HG02623 (cell line): ENCODE measurements around the gene BACH2.
"Not testable (repeated sequence)": the region's sequence is repeated elsewhere in the genome, so short reads cannot be mapped to it uniquely, and the experiment has no call there.

Experiments
- ATAC-seq: cut with Tn5 transposase; IDR thresholded peaks from one replicate; pipeline ENCODE4 v1.9.1; 2021; ENCODE audit warnings: moderate library complexity; ENCODE audit not compliant: unreplicated experiment

BACH2 gene

DNA sequence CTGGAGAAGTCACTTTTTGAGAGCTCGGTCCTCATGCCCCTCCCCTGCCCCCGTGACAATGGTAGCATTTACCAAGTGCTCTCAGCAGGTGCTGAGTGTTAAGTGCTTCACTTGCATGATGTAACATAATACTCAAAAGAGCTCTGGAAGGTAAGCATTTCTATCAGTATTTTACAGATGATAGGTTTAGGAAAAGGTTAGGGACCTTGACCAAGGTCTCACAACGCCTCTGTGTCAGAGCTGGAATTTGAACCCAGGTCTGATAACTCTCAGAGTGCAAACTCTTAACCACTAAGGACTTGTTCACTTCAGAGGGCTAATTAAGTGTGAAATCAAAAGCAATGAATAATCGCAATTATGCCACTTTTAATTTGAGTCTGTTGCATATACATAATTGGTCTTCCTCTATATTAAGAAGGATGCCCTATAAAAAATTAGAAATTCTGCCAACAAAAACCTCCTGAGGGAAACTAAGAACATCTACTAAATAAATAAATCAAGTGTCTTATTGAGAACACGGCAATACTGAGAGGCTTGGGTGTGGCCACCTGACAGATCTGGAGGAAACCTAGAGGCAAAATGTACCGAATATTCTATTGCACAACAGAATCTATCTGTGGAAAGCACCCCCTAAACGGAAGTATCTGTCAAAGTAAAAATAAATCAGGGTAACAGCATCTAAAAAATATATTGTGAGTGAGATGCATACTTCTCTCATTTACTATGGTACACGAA is 109.8 kb downstream of the BACH2 start:
- ATAC-seq: no peak

DNA sequence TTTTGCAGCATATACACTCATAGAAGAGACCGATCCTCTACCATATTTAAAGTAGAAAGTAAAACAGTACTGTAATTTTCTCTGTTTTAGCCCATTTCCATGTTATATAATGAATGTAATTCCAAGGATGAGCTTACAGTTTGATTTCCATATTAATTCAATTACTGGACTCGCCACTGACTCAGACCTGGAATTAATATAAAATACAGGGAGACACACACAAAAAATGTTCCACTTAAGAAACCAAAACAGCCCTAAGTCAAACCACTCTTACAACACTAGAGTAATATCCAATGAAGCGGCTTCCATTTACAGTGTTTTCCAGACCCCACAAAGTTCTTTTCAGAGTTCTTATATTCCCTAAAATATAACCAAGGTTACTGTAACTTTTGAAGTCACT is 110.6 kb downstream of the BACH2 start:
- ATAC-seq: no peak

DNA sequence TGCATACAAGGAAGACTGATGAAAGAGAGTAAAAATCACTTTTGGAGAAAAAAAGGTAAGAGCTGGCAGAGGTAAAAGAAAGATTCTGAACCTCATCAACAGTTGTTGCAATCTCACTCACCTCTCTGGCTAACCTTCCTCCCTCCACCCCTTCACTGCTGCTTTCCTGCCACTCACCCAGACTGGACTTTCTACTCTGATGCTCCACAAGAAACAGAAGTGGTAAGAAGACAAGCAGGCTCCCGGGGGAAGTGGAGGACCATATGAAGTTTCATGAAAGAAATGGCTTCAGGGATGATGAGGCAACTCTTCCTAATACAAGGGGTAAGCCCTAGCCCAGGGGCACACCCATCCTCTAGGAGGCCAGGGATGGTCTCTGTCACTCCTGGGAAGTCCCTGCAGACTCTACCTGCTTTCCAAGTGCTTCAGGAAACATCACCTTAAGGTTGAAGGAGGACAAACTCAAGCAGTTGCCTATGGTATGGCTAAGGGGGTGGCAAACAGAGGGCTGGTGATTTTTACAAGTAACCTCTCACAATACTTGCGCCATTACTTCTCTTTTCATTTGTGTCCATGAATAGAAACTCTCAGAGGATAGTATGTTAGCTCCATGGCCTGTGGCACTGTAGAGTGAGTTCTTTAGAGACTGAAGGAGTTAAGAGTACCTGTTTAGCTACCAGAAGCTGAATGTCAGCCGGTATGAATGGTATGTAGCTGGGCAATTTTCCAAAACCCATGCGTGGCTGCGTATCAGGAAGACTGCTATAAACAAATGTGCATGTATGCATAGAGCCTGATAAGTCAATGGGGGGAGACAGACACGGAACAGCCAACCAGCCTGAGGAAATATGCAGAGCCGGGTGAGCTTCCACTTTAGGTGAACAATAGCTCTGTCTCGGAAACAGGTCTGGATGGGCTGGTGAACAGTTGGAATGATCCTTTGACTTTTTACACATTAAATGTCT is 112.0 kb downstream of the BACH2 start:
- ATAC-seq: no peak

DNA sequence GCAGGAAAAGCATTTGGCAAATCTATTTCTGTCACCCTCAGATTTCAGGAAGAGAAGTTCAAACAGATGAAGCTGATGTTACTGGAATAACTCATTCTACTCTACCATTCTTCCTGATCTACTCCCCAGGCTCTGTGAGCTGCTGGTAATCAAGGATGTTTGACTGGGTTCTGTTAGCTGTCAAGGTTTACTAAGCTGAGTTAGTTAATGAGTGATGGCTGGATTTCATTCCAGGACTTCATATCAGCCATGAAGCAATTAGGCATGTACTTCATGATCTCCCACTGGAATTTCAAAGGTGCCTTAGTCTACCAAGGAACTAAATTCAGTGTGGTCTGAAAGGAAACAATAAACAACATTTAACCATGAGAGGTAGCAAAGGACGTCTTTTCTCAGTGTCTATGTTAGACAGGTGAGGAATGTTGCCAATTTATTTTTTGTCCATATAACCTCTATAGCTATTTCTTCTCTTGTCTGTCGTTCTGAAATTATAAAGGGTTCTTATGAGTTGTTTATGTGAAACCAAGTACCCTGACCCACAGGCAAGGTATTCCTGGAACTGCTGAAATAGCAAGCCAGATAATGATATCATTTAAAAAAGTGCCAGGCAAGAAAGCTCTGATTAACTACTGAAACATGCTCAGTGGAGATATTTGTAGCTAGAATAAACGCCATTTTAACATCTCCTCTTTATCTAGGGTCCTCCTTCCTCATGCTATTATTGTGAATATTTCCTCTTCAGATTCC is 112.9 kb downstream of the BACH2 start:
- no peak for ATAC-seq

DNA sequence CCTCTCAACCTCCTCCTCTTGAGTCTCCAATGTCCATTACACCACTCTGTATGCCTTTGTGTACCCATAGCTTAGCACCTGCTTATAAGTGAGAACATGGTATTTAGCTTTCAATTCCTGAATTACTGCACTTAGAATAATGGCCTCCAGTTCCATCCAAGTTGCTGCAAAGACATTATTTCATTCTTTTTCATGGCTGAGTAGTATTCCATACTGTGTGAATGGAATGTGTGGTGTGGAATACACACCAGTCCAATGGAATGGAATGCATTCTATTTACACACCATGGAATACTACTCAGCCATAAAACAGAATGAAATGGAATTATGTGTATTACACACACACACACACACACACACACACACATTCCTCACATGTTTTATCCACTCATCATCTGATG is 116.1 kb downstream of the BACH2 start:
- no peak for ATAC-seq

- no peak for ATAC-seq
Measured at GRCh38 chr6:90179190-90180169, 117.2 kb downstream of the BACH2 start.

DNA sequence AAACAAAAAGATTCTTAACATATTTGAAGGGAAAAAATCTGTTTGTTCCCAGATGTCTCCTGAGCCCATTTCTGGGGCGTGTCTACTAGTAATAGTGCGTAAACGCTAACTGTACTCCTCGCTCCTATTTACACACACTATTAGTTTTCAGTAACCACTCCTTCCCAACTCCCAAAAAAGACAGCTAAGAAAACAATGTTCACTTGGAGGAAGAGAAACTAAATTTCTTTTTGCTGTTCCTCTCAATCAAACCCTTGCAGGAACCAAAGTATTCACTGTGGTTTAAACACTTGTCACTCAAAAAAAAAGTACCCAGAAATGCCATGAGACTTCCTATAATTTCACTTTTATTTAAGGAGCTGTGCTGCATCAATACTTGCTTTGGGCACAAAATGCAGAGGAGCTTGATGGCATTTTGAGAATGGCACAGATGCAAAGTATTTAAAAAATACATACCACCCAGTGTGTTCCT is 118.2 kb downstream of the BACH2 start:
- no peak for ATAC-seq

- ATAC-seq: no peak
Measured at GRCh38 chr6:90177544-90178383, 118.9 kb downstream of the BACH2 start.

GRCh38 chr6:90175627-90176538 is 120.8 kb downstream of the BACH2 start:
- ATAC-seq: peak; percentile 50

GRCh38 chr6:90173262-90173925 is 123.2 kb downstream of the BACH2 start:
- ATAC-seq: no peak

- ATAC-seq: no peak
Measured at GRCh38 chr6:90170601-90171000, 126.0 kb downstream of the BACH2 start.

DNA sequence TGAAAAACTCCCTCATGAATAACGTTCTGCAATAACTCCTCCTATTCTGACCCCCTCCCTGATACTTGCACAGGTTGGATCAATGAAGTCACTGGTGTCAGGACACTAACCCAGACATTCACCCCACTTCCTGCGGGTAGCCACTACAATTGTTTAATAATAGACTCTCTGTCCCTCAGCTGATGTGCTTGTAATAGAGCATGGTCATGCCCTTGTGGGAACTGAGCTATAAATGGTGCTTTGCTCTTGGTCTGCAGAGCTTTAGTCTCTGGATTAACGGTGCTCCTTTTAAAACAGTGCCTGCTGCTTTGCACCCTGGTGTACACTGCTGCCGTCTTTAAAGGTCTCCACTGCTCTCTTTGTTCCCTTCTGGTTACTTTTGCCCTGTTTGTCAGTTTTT is 127.3 kb downstream of the BACH2 start:
- ATAC-seq: no peak

DNA sequence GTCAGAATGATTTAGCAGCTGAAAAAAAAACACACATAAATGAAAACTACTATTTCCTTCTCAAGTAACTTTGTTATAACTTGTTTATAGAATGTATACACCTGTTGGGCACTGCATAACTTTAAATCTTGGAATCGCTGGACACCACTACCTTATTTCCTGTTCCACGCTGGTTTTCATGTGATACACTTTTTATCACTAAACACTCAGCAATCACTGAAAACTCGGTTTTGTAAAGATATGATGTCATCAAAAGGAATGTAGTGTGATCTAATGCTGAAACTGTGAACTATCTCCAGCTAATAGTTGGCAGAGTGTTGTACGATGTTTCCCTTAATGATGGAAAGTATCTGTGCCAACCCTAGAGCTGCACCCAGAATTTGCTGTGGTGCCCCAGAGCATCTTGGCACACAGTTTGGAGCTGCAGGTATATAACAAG is 127.9 kb downstream of the BACH2 start:
- ATAC-seq: no peak

- ATAC-seq: no peak
Measured at GRCh38 chr6:90167514-90168379, 128.9 kb downstream of the BACH2 start.

- ATAC-seq: not testable (repeated sequence)
Measured at GRCh38 chr6:90166155-90166924, 130.3 kb downstream of the BACH2 start.
